ENCODE results near the gene SLC8A2. TPM values are rescaled to one million over a fixed set of nuclear protein-coding genes. Genes with fewer than 3 reads are reported as not detected.

Gene SLC8A2
- total RNA-seq, 1 donor from 2014 or later, result 0.30 TPM

GRCh38 chr19:47469719-47470118 lies 2.0 kb downstream of the SLC8A2 start:
- no peak for TF ChIP-seq CTCF (IDR thresholded peaks at IDR 0.05; ENCODE audit: borderline replicate concordance)
- no peaks in the 10 kb centered on the region for H3K36me3 ChIP-seq
- no peak overlapping the region for H3K4me3 ChIP-seq
- H3K9me3 ChIP-seq (replicated peaks), result no peaks in the 10 kb centered on the region
- peaks cover 7% of the 10 kb centered on the region for H3K4me1 ChIP-seq
- H3K27ac ChIP-seq (replicated peaks), result no peak overlapping the region
- no peak for DNase-seq
- peaks cover 95% of the 10 kb centered on the region for H3K27me3 ChIP-seq (ENCODE audit: low read depth)
- intact Hi-C loops (cut with micrococcal nuclease), result no loop called here

GRCh38 chr19:47469363-47469700 lies 2.4 kb downstream of the SLC8A2 start:
- intact Hi-C loops (cut with micrococcal nuclease), result no loop called here
- Histone ChIP-seq H3K9me3 (replicated peaks) (no peaks in the 10 kb centered on the region), H3K4me1 (peaks cover 7% of the 10 kb centered on the region), H3K27me3 (ENCODE audit: low read depth) (peaks cover 95% of the 10 kb centered on the region), H3K36me3 (no peaks in the 10 kb centered on the region), H3K27ac (replicated peaks) (no peak overlapping the region), H3K4me3 (no peak overlapping the region)
- no peak for TF ChIP-seq CTCF (IDR thresholded peaks at IDR 0.05; ENCODE audit: borderline replicate concordance)
- no peak for DNase-seq

GRCh38 chr19:47467914-47468313 lies 3.8 kb downstream of the SLC8A2 start:
- H3K36me3 ChIP-seq, result no peaks in the 10 kb centered on the region
- H3K9me3 ChIP-seq (replicated peaks), result no peaks in the 10 kb centered on the region
- no peak overlapping the region for H3K4me3 ChIP-seq
- peaks cover 95% of the 10 kb centered on the region for H3K27me3 ChIP-seq (ENCODE audit: low read depth)
- no peak for DNase-seq
- TF ChIP-seq CTCF (IDR thresholded peaks at IDR 0.05; ENCODE audit: borderline replicate concordance), result no peak
- peaks cover 7% of the 10 kb centered on the region for H3K4me1 ChIP-seq
- intact Hi-C loops (cut with micrococcal nuclease), result no loop called here
- H3K27ac ChIP-seq (replicated peaks), result no peak overlapping the region

- TF ChIP-seq CTCF (IDR thresholded peaks at IDR 0.05; ENCODE audit: borderline replicate concordance), result no peak
- H3K4me1 ChIP-seq, result no peaks in the 10 kb centered on the region
Measured at GRCh38 chr19:47465957-47466356, 5.7 kb downstream of the SLC8A2 start.

GRCh38 chr19:47464675-47465419 lies 6.8 kb downstream of the SLC8A2 start:
- Histone ChIP-seq H3K27me3 (ENCODE audit: low read depth) (peaks cover 96% of the 10 kb centered on the region), H3K4me1 (no peaks in the 10 kb centered on the region), H3K4me3 (no peak overlapping the region), H3K9me3 (replicated peaks) (no peaks in the 10 kb centered on the region), H3K27ac (replicated peaks) (no peak overlapping the region), H3K36me3 (no peaks in the 10 kb centered on the region)
- intact Hi-C loops (cut with micrococcal nuclease), result no loop called here
- DNase-seq, result no peak
- no peak for TF ChIP-seq CTCF (IDR thresholded peaks at IDR 0.05; ENCODE audit: borderline replicate concordance)

More at GRCh38 chr19:47465957-47466356, 5.7 kb downstream of the SLC8A2 start:
- no peak overlapping the region for H3K4me3 ChIP-seq
- intact Hi-C loops (cut with micrococcal nuclease), result no loop called here
- DNase-seq, result no peak
- peaks cover 95% of the 10 kb centered on the region for H3K27me3 ChIP-seq (ENCODE audit: low read depth)
- no peak overlapping the region for H3K27ac ChIP-seq (replicated peaks)
- no peaks in the 10 kb centered on the region for H3K9me3 ChIP-seq (replicated peaks)
- H3K36me3 ChIP-seq, result no peaks in the 10 kb centered on the region
